ENCODE results near the gene CEP112. TPM values are rescaled to one million over a fixed set of nuclear protein-coding genes. Genes with fewer than 3 reads are reported as not detected.

CEP112 gene
- total and polyA plus RNA-seq, 9 of the 15 experiments (the other 6 are each of a cell fraction or from before 2014, with no cell fraction given): 0.84 TPM; not detected in 8

- TF ChIP-seq HNRNPH1 (optimal IDR thresholded peaks at IDR 0.05; ENCODE audit: low read depth, low read length): no peak
- no peak for TF ChIP-seq RBM14 (IDR thresholded peaks at IDR 0.05; ENCODE audit: borderline replicate concordance, insufficient read depth, low read depth, low read length)
These were observed 77.3 kb downstream of the CEP112 start (continued) for GRCh38 chr17:66114609-66115008.

DNA sequence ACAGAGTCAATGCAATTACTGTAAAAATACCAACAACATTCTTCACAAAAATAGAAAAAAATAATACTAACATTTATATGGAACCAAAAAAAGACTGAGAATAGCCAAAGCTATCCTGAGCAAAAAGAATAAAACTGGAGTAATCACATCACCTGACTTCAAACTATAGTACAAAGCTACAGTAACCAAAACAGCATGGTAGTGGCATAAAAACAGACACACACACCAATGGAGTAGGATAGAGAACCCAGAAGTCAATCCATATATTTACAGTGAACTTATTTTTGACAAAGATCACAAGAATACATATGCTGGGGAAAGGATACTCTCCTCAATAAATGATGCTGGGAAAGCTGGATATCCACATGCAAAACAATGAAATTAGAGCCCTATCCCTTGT lies 84.2 kb downstream of the CEP112 start:
- in situ Hi-C loops (cut with MboI) (no loop called here), intact Hi-C loops (cut with micrococcal nuclease) (no loop called here)
- Histone ChIP-seq H3K9me1 (ENCODE audit: control insufficient read depth, insufficient read depth, low read length) (no peaks in the 10 kb centered on the region), H3K4me1 (replicated peaks in 1 of 2; ENCODE audit: control insufficient read depth in 2 of 2, insufficient read depth in 2 of 2, low read length in 2 of 2) (no peaks in the 10 kb centered on the region), H3K4me2 (ENCODE audit: insufficient read depth, low read length) (no peak overlapping the region), H2AFZ (ENCODE audit: low read depth, low read length) (no peak overlapping the region), H3K79me2 (ENCODE audit: control insufficient read depth, insufficient read depth, low read length) (no peaks in the 10 kb centered on the region), H3K27me3 (ENCODE audit: control insufficient read depth in 2 of 2, insufficient read depth in 2 of 2, low read length in 2 of 2) (peaks cover 0 to 3% of the 10 kb centered on the region in 2 experiments; a peak in 1 of 5 replicates), H3K4me3 (no peak overlapping the region), H3K9me3 (replicated peaks; ENCODE audit: control insufficient read depth, insufficient read depth, low read depth, low read length) (no peaks in the 10 kb centered on the region), H3K36me3 (ENCODE audit: control insufficient read depth, insufficient read depth, low read length) (no peaks in the 10 kb centered on the region), H3K9ac (ENCODE audit: insufficient read depth in 1 of 2, low read depth in 2 of 2, low read length in 2 of 2) (no peak overlapping the region), H3K27ac (ENCODE audit: extremely low read depth, low read depth, low read length) (no peak overlapping the region), H4K20me1 (replicated peaks; ENCODE audit: control insufficient read depth, insufficient read depth, low read length) (no peaks in the 10 kb centered on the region)
- CTCF ChIA-PET (ENCODE audit: low intra/inter-chr PET ratio): no interaction called here
- POLR2A ChIA-PET: no interaction called here
- no TSS peak for BruUV-seq (replicated peaks)
- peak; percentile 59 for TF ChIP-seq RBM25 (IDR thresholded peaks at IDR 0.05; ENCODE audit: low read depth, low read length, severe bottlenecking)
- TF ChIP-seq NEUROD1 (IDR thresholded peaks at IDR 0.05; ENCODE audit: borderline replicate concordance, low read depth, low read length, partially characterized antibody): no peak
- FAIRE-seq (no peak), ATAC-seq (no peak), DNase-seq (ENCODE audit: extremely low read depth in 1 of 4, low spot score in 3 of 4) (no peak)

GRCh38 chr17:66098040-66098439 lies 93.9 kb downstream of the CEP112 start:
- ATAC-seq: no peak
- ChIA-PET CTCF (ENCODE audit: low intra/inter-chr PET ratio) (no interaction called here), POLR2A (no interaction called here)
- intact Hi-C loops (cut with micrococcal nuclease): no loop called here
- BruUV-seq (replicated peaks): no TSS peak
- no peak overlapping the region for H3K4me3 ChIP-seq
- no peaks in the 10 kb centered on the region for H4K20me1 ChIP-seq (replicated peaks; ENCODE audit: control insufficient read depth, insufficient read depth, low read length)
- H3K27ac ChIP-seq (ENCODE audit: extremely low read depth, low read depth, low read length): no peak overlapping the region
- no peaks in the 10 kb centered on the region for H3K36me3 ChIP-seq (ENCODE audit: control insufficient read depth, insufficient read depth, low read length)
- FAIRE-seq: no peak
- no peak overlapping the region for H2AFZ ChIP-seq (ENCODE audit: low read depth, low read length)
- H3K4me2 ChIP-seq (ENCODE audit: insufficient read depth, low read length): no peak overlapping the region
- WGBS (ENCODE audit: insufficient coverage, low coverage, missing lambda C conversion rate): 0% methylated on average over 3 of the region's 3 CpGs
- no peaks in the 10 kb centered on the region for H3K79me2 ChIP-seq (ENCODE audit: control insufficient read depth, insufficient read depth, low read length)
- in situ Hi-C loops (cut with MboI): no loop called here
- H3K9ac ChIP-seq (ENCODE audit: insufficient read depth in 1 of 2, low read depth in 2 of 2, low read length in 2 of 2): no peak overlapping the region
- no peaks in the 10 kb centered on the region for H3K4me1 ChIP-seq (replicated peaks in 1 of 2; ENCODE audit: control insufficient read depth in 2 of 2, insufficient read depth in 2 of 2, low read length in 2 of 2)
- no peaks in the 10 kb centered on the region for H3K27me3 ChIP-seq (ENCODE audit: control insufficient read depth in 2 of 2, insufficient read depth in 2 of 2, low read length in 2 of 2)
- no peak for DNase-seq (ENCODE audit: extremely low read depth in 1 of 4, low spot score in 3 of 4)
- no peaks in the 10 kb centered on the region for H3K9me3 ChIP-seq (replicated peaks; ENCODE audit: control insufficient read depth, insufficient read depth, low read depth, low read length)
- H3K9me1 ChIP-seq (ENCODE audit: control insufficient read depth, insufficient read depth, low read length): no peaks in the 10 kb centered on the region
- no peak for TF ChIP-seq ZNF143 (CRISPR knock-in tag; IDR thresholded peaks at IDR 0.05)
- TF ChIP-seq MYC (IDR thresholded peaks at IDR 0.05; ENCODE audit: low read depth, low read length): no peak
- TF ChIP-seq MYC (CRISPR knock-in tag; IDR thresholded peaks at IDR 0.05; ENCODE audit: borderline replicate concordance, low read depth): no peak
- no peak for TF ChIP-seq RNF2 (IDR thresholded peaks at IDR 0.05)
- no peak for TF ChIP-seq RCOR1 (IDR thresholded peaks at IDR 0.05; ENCODE audit: borderline replicate concordance in 1 of 2, low read depth in 2 of 2, low read length in 2 of 2)
- no peak for TF ChIP-seq CUX1 (CRISPR knock-in tag; IDR thresholded peaks at IDR 0.05)
